OCI-LY7 (cell line): ENCODE data around the gene SRRM2. TPM values are rescaled to one million over a fixed set of nuclear protein-coding genes. Genes with fewer than 3 reads are reported as not detected.

Source experiments
- BruUV-seq: library from RNA; stranded (reverse); fragments of 400-500 nt; replicated peaks from 2 replicates; lab custom pipeline; 2021; lab: Mats Ljungman, UMichigan
- CTCF ChIA-PET: fragments of 300-600 bp; sonication (Branson Sonifier 250); formaldehyde crosslinking; loops from one replicate; lab custom pipeline; 2022; ENCODE audit warnings: antibody characterized with exemption; ENCODE audit not compliant: unreplicated experiment; lab: Charles Lee
- POLR2A ChIA-PET: fragments of 300-600 bp; sonication (Branson Sonifier 250); formaldehyde crosslinking; loops from one replicate; lab custom pipeline; 2022; ENCODE audit warnings: antibody characterized with exemption; lab: Charles Lee
- DNase-seq: peaks from one replicate; pipeline ENCODE4 v3.0.0-alpha.2; 2015; ENCODE audit warnings: low spot score
- H2AFZ ChIP-seq: fragments of 200-600 bp; sonication (generic), shearing (Covaris generic); 2 replicates; pipeline ENCODE4 v1.6.1; 2014; ENCODE audit warnings: mild to moderate bottlenecking, antibody characterized with exemption, low read length, moderate library complexity
- H3K27ac ChIP-seq: fragments of 200-600 bp; sonication (generic); 2 replicates; pipeline ENCODE4 v1.5.1; 2014; ENCODE audit warnings: mixed run types, low read depth, mild to moderate bottlenecking, moderate library complexity, low read length, inconsistent platforms; ENCODE audit not compliant: poor library complexity, severe bottlenecking
- H3K36me3 ChIP-seq: fragments of 200-600 bp; sonication (generic); 2 replicates; pipeline ENCODE4 v1.6.1; 2014; ENCODE audit warnings: mild to moderate bottlenecking, antibody characterized with exemption, low read length, moderate library complexity, mixed read lengths; ENCODE audit not compliant: insufficient read depth
- H3K4me1 ChIP-seq: fragments of 200-600 bp; sonication (generic); 2 replicates; pipeline ENCODE4 v1.5.1; 2014; ENCODE audit warnings: mild to moderate bottlenecking, low read length; ENCODE audit not compliant: insufficient read depth, poor library complexity, severe bottlenecking
- H3K4me2 ChIP-seq: fragments of 200-600 bp; sonication (generic); 2 replicates; pipeline ENCODE4 v1.6.1; 2014; ENCODE audit warnings: mild to moderate bottlenecking, low read length
- H3K4me3 ChIP-seq: fragments of 200-600 bp; sonication (generic); 2 replicates; pipeline ENCODE4 v1.5.1; 2014; ENCODE audit warnings: mild to moderate bottlenecking, low read depth, low read length; ENCODE audit not compliant: poor library complexity, severe bottlenecking
- H3K79me2 ChIP-seq: fragments of 200-600 bp; sonication (generic); 2 replicates; pipeline ENCODE4 v1.6.1; 2016; ENCODE audit warnings: low read depth, mild to moderate bottlenecking, low read length, moderate library complexity, mixed read lengths; ENCODE audit not compliant: insufficient read depth
- H3K9me2 ChIP-seq: fragments of 200-600 bp; sonication (generic); 2 replicates; pipeline ENCODE4 v1.6.1; 2016; ENCODE audit warnings: mild to moderate bottlenecking, low read length, mixed read lengths; ENCODE audit not compliant: insufficient read depth
- H3K9me3 ChIP-seq: fragments of 200-600 bp; sonication (generic); 2 replicates; pipeline ENCODE4 v1.6.1; 2014; ENCODE audit warnings: mild to moderate bottlenecking, mixed run types, low read length, mixed read lengths
- H4K20me1 ChIP-seq: fragments of 200-600 bp; sonication (generic); 2 replicates; pipeline ENCODE4 v1.6.1; 2014; ENCODE audit warnings: mild to moderate bottlenecking, antibody characterized with exemption, low read length, moderate library complexity, mixed read lengths; ENCODE audit not compliant: insufficient read depth
- EZH2phosphoT487 ChIP-seq: fragments of 200-600 bp; sonication (generic); IDR thresholded peaks from 2 replicates; pipeline ENCODE4 v1.6.1; 2018; ENCODE audit warnings: low read depth, borderline replicate concordance, mild to moderate bottlenecking, mixed run types, antibody characterized with exemption, low read length, moderate library complexity, mixed read lengths
- intact Hi-C: fragments of 100-400 bp; cut with micrococcal nuclease; formaldehyde crosslinking; loops from one replicate; pipeline ENCODE4 v1.10.0; 2022; ENCODE audit not compliant: unreplicated experiment
- total RNA-seq, 2 experiments: library from RNA; depleted of rRNA in 1 of 2; stranded (reverse); fragments of >200 nt in 1 of 2; shearing (Covaris generic) in 1 of 2; gene quantifications; 2 replicates each; pipeline ENCODE4 v1.2.3, GENCODE V29; 2014 to 2022
- TF ChIP-seq, protein P1 (sequence below): fragments of 200-600 bp; sonication (generic); conservative IDR thresholded peaks from 2 replicates; pipeline ENCODE4 v1.5.1; 2014; ENCODE audit warnings: mild to moderate bottlenecking, antibody characterized with exemption, low read length, moderate library complexity, mixed read lengths

The SRRM2 gene
- total RNA-seq, 2 experiments from 2014 or later, result 208 to 819 TPM

DNA sequence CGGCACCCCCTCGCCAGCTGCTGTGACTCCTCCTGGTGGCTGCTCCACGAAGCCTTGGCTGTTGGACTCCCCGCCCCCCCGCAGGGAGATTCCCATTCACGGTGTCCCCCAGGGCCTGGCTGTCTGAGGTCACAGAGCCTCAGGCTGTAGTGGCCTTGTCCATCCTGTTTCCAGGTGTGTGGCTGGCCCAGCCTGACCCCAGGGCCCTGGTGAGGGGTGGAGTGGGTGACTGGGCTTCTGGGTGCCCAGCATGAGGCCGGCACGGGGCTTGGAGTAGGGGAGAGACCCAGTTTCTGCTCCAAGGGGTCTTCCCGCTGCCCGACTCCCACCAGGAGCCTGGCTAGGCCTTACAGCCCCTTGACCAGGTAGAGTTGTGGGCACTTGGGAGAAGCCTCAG, 42.9 kb upstream of the SRRM2 start:
- Histone ChIP-seq H3K36me3 (peaks cover 8% of the 10 kb centered on the region; the same call in 1 of the 2 replicates), H3K9me2 (no peaks in the 10 kb centered on the region), H4K20me1 (no peaks in the 10 kb centered on the region), H3K4me2 (no peak overlapping the region), H2AFZ (no peak overlapping the region), H3K27ac (no peak overlapping the region), H3K79me2 (no peaks in the 10 kb centered on the region), H3K4me1 (no peaks in the 10 kb centered on the region), H3K4me3 (no peak overlapping the region), H3K9me3 (no peaks in the 10 kb centered on the region)
- no peak for DNase-seq
- no TSS peak for BruUV-seq
- TF ChIP-seq, protein P1, sequence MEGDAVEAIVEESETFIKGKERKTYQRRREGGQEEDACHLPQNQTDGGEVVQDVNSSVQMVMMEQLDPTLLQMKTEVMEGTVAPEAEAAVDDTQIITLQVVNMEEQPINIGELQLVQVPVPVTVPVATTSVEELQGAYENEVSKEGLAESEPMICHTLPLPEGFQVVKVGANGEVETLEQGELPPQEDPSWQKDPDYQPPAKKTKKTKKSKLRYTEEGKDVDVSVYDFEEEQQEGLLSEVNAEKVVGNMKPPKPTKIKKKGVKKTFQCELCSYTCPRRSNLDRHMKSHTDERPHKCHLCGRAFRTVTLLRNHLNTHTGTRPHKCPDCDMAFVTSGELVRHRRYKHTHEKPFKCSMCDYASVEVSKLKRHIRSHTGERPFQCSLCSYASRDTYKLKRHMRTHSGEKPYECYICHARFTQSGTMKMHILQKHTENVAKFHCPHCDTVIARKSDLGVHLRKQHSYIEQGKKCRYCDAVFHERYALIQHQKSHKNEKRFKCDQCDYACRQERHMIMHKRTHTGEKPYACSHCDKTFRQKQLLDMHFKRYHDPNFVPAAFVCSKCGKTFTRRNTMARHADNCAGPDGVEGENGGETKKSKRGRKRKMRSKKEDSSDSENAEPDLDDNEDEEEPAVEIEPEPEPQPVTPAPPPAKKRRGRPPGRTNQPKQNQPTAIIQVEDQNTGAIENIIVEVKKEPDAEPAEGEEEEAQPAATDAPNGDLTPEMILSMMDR, result no peak
- TF ChIP-seq EZH2phosphoT487, result no peak
- CTCF ChIA-PET, result no interaction called here
- intact Hi-C loops, result no loop called here
- POLR2A ChIA-PET, result no interaction called here

DNA sequence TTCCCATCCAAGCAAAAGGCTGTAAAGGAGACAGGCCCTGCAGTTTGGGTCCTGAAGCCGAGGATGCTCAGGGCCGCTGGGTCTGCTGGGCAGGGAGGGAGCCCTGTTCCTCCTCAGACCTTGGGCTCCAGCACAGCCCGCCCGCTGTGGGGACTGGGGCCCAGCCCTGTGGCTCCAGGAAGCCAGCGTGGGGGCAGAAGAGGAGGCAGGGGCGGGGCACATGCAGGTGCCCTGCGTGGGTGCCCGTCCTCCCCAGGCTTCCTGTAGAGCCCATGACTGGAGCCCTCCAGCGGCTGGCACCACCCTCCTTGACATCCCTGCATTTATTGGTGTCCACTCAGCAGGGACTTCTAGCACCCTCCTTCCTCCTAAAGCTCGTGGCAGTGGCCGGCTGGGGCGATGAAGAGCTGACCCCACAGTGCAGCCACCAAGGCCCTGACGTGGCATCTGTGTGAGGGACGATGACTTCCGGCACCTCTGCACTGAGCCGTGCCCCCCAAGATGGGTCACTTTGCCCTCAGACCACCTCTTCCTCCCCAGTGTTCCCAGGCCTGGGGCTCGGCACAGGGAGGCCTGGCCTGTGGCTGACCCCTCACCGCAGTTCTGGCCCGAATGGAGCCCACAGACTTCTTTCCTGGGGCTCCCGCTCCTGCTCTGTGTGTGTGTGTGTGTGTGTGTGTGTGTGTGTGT, 42.3 kb upstream of the SRRM2 start:
- no peaks in the 10 kb centered on the region for H3K79me2 ChIP-seq
- ChIA-PET CTCF (no interaction called here), POLR2A (no interaction called here)
- no peaks in the 10 kb centered on the region for H4K20me1 ChIP-seq
- no peak overlapping the region for H2AFZ ChIP-seq
- H3K9me2 ChIP-seq, result no peaks in the 10 kb centered on the region
- H3K9me3 ChIP-seq, result no peaks in the 10 kb centered on the region
- no peaks in the 10 kb centered on the region for H3K4me1 ChIP-seq
- H3K36me3 ChIP-seq, result peaks cover 8% of the 10 kb centered on the region; the same call in 1 of the 2 replicates
- BruUV-seq, result no TSS peak
- no peak for TF ChIP-seq EZH2phosphoT487
- TF ChIP-seq, protein P1, result no peak
- H3K4me3 ChIP-seq, result no peak overlapping the region
- H3K27ac ChIP-seq, result no peak overlapping the region
- DNase-seq, result no peak
- H3K4me2 ChIP-seq, result no peak overlapping the region
- intact Hi-C loops, result no loop called here

DNA sequence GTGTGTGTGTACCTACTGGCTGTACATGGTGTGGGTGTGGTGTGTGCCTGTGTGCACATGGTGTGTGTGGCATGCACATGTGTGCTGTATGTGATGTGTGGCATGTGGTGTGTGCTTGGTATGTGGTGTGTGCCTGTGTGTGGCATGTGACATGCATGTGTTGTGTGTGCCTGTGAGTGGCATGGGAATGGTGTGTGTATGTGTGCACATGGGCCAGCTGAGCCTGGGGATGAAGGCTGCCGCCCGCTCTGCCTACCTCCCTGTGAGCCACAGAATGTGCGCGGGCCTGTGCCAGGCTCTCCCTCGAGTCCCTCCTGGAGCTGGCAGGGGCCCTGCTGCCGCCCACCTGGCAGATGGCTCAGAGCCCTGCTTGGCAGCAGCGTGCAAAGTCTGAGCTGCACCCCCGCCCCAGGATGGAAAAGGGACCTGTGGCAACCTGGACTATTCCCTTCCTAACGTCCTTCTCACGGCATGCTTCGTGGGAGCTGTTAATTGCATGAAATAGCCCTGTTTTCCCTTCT, 41.7 kb upstream of the SRRM2 start:
- ChIA-PET CTCF (no interaction called here), POLR2A (no interaction called here)
- Histone ChIP-seq H3K79me2 (no peaks in the 10 kb centered on the region), H3K27ac (no peak overlapping the region), H3K4me3 (no peak overlapping the region), H3K4me2 (no peak overlapping the region), H4K20me1 (no peaks in the 10 kb centered on the region), H3K9me3 (no peaks in the 10 kb centered on the region), H3K9me2 (no peaks in the 10 kb centered on the region), H3K36me3 (peaks cover 8% of the 10 kb centered on the region; the same call in 1 of the 2 replicates), H2AFZ (no peak overlapping the region), H3K4me1 (no peaks in the 10 kb centered on the region)
- TF ChIP-seq, protein P1, result no peak
- TF ChIP-seq EZH2phosphoT487, result no peak
- no peak for DNase-seq
- intact Hi-C loops, result no loop called here
- BruUV-seq, result no TSS peak
